T-helper 2 cell treated with Interferon-gamma antibody and Interleukin-4, amounts not matched to agents 100 ng/mL and 5 ng/mL, for 36 hours (primary cell): ENCODE data around the gene XYLT2. TPM values are rescaled to one million over a fixed set of nuclear protein-coding genes. Genes with fewer than 3 reads are reported as not detected.
"Not testable (repeated sequence)": the region's sequence is repeated elsewhere in the genome, so short reads cannot be mapped to it uniquely, and the experiment has no call there.

Experiments used
- intact Hi-C: fragments of 100-400 bp; cut with micrococcal nuclease; formaldehyde crosslinking; loops from one replicate; pipeline ENCODE4 v1.15.1; 2023
- total RNA-seq: library from RNA; stranded (reverse); gene quantifications from 2 replicates; pipeline ENCODE4 v1.2.3, GENCODE V29; 2022

XYLT2 gene
- total RNA-seq, 1 donor from 2014 or later = 34.3 TPM

DNA sequence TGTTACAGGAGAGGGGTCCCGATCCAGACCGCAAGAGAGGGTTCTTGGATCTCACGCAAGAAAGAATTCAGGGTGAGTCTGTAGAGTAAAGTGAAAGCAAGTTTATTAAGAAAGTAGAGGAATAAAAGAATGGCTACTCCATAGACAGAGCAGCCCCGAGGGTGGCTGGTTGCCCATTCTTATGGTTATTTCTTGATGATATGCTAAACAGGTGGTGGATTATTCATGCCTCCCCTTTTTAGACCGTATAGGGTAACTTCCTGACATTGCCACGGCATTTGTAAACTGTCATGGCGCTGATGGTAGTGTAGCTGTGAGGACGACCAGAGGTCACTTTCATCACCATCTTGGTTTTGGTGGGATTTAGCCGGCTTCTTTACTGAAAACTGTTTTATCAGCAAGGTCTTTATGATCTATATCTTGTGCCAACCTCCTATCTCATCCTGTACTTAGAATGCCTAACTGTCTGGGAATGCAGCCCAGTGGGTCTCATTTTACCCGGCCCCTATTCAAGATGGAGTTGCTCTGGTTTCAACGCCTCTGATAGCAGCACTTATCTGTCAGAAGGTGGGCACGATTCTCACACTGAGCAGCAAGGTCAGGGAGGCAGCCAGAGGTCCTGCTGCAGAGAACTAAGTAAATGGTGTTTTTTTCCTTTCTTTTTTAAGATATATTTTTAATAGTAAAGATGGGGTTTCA is 26.5 kb upstream of the XYLT2 start:
- intact Hi-C loops = no loop called here

DNA sequence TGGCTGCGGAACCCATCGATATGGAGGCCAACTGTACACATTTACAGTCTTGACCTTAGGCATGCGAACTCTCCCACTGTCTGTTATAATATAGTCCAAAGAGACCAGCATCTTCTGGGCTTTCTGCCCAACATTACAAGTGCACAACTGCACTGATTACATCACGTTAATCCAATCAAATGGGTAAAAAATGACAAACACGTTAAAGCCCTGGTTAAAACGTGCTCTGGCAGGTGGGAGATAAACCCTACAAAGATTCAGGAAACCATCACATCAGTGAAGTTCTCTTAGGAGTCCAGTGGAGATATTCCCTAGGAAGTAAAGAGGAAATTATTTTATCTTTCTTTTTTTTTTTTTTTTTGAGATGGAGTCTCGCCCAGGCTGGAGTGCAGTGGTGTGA is 23.7 kb upstream of the XYLT2 start:
- intact Hi-C loops = no loop called here

DNA sequence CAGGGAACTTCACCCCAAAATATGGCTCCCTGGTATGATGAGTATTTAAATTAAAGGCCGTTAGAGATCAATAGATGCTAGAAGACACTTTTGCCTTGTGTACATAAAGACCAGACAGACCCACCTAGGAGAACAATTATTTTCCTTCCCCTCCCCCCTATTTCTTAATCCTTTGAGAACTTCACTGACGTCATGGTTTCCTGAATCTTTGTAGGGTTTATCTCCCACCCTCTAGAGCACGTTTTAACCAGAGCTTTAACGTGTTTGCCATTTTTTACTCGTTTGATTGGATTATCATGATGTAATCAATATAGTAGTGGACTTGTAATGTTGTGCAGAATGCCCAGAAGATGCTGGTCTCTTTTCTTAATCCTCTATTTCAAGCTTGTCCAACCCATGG is 22.9 kb upstream of the XYLT2 start:
- intact Hi-C loops = no loop called here

DNA sequence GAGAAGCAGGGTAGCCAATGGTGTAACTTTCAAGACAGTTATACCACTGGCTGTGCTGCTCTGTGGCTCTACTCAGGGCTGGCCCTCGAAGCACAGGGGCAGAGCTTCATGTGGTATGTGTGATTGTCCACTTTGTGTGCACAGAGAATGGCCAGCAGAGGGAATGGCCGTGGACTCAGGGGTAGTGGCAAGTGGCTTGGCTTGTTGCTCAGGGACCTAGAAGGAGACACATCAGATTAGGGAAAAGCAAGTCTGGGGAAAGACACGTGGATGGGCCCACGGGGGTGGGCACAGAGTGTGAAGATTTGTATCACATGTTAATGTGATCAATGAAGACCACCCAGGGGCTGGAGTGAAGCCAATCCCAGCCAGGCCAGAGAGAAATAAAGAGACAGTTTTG is 20.0 kb upstream of the XYLT2 start:
- intact Hi-C loops = no loop called here

DNA sequence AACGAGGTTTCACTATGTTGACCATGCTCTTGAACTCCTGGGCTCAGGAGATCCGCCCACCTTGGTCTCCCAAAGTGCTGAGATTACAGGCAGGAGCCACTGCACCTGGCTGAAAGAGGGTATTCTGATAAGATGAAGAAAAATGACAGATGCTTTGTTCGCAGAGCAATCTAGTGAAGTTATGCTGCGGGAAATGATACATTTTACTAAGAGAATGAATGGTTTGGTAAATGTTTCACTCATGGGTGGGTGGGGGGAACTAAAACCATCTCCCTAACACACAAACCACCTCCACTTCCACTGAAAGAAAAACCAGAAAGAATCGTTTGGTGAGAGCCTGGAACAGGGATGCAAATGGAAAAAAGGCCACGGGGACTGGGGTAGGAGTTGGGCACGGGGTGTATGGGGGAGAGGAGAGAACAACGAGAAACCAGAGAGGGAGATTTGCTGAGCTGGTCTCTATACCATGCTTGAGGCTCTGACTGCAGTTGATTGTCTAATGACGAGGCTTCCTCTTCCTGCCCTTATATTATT is 19.0 kb upstream of the XYLT2 start:
- intact Hi-C loops = no loop called here

DNA sequence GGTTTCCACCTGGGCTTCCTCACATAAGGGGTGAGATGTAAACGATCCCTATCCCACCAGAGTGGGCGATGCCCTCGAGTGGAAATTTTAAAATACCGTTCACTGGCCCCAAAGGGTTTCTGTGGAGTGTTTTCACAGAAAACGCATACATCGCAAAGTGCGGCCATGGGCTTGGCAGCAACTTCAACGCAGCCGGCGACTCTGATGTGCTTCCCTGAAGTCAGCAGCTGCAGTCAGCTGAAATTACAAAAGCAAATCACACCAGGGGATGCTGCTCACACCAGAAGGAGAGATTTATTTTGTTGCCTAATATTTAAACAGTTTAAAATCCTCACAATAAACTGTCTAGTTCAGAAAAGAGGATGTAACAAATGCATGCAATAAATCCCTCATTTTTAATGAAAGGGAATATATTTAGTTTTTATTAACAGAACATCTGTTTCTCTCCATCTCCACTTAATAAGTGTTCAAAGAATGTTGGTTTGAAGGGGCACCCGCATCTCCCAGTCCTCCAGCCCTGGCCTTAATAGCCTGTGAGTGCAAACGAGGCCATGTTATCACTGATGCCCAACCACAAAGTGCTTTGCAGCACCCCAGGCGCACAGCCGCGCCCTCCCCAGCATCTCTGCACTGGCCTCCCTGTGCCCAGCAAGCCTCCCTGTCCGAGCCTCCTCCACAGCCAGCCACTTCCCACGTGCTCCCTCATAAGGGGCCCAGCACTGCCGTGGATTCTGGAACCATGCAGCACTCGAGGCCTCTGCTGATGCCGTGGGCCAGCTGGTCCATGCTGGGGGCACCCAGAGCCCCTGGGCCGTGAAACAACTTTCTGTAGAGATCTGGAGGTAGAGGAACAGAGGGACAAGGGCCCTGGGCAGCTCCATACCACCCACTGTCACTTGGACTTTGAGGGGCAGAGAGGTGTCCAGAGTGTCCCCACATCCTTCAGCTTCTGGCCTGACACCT is 17.3 kb upstream of the XYLT2 start:
- intact Hi-C loops = no loop called here

DNA sequence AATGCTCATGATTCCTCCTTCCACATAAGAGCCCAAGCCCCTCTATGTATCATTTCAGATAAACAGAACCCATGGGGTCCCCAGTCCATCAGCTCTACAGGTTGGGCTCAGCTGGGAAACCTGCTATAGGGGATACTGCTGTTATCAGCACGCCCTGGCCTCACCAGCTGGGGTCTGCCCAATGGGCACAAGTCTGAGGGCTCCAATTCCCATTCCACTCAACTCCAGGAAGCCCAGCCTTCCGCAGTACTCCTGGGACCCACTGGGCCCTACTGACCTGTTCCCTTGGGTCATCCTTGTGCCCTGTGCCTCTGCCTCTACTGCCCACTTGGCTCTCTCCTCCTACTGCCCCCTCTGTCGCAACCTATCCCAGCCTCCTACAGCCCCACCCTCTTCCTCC is 16.2 kb upstream of the XYLT2 start:
- intact Hi-C loops = no loop called here

DNA sequence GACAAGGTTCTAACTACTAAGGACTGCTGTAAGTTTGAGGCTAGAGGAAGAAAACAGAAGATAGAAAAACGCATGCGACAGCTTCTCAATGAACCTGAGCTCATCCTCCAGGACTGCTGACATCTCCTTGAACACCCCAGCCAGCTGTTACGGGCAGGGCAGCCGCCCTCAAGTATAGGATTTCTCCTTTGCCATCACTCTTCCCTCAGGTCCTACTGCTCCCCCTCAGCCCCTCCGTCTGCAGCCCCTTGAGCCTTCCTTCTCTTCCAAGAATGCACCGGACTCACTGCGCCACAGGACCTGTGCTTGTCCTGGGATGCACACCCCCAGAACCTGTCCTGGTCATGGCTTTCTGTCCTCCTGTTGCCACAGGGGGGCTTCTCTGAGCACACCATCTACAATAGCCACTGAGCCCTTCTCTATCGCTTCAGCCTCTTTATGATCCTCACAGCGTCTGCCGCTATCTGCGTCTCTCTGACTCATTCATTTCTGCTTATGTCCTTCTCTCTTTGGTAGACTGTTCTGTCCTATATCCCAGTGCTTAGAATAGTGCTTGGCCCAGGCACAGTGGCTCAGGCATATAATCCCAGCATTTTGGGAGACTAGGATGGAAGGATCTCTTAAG is 15.7 kb upstream of the XYLT2 start:
- intact Hi-C loops = no loop called here

DNA sequence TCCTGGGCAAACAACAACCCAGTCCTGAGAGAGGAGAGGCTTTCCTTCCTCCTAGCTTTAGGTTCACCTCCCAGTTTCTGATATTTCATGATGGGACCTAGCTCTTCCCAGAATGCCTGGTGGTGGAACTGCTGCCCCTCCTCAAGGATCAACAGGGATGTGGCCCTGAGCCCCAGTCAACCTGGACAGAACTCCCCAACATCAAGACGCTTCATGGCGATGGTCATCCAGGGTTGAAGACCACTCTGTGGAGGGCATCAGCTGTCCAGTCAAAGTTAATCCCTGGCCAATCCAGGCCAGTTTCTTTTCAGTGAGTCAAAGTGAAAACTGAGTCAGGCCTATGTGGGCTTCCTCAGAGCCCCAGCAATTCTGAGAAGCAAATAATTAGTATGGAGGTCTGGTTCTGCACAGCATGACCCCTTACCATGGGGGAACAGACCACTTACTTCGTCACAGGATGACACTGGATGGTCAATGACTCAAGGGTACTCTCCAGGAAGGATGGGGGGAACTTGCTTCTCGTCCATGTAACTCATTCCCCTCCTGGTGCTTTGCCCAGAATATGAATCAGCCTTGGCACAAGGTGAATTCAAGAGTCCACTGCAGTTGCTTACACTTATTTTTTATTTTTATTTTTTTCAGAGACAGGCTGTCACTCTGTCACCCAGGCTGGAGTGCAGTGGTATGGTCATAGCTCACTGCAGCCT is 14.7 kb upstream of the XYLT2 start:
- intact Hi-C loops = no loop called here

DNA sequence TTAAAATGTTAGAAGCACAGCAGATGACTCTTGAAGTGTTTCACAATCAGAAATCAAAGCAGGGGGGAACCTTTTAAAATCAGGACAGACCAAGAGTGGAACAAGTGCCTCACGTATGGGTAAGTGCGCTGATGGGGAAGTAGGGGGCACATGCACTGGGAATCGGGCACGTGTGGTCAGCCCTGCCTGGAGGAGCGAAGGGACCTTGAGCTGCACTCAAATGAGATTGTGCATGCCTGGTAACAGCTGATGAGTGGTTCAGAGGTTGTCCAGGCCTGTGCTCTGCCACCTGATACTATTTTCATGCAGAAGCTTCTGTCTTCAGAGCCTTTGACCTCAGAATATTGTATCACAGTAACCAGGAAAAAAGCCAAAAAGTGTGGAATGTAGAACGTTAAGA is 13.7 kb upstream of the XYLT2 start:
- intact Hi-C loops = no loop called here

DNA sequence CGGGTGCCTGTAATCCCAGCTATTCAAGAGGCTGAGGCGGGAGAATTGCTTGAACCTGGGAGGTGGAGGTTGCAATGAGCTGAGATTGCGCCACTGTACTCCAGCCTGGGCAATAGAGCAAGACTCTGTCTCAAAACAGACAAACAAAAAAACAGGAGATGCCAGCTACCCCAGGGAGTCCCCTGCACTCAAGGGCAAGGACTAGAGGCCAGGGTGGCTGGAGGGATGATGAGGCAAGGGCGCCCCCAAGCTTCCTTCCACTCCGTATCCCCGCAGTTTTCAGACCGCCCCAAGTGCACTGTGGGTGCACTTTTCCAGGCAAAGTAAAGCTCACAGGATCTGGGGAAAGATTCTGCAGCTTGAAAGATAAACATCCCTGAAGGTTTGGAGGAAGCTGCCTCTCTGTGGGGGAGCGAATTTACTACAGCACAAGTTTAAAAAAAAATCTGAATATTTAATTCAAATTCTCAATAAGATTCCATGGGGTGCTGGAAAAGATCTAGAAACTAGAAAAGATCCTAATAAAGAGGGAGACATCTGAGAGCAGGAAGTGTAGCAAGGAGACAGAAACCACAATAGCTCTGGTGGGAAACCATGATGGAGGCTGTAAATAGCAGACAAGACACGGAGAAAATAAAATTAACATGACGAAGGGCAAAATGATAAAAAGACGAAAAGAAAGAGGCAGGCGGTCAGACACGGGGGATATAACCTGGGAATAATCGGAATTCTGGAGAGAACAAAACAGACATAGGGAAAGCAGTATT is 12.5 kb upstream of the XYLT2 start:
- intact Hi-C loops = not testable (repeated sequence)

DNA sequence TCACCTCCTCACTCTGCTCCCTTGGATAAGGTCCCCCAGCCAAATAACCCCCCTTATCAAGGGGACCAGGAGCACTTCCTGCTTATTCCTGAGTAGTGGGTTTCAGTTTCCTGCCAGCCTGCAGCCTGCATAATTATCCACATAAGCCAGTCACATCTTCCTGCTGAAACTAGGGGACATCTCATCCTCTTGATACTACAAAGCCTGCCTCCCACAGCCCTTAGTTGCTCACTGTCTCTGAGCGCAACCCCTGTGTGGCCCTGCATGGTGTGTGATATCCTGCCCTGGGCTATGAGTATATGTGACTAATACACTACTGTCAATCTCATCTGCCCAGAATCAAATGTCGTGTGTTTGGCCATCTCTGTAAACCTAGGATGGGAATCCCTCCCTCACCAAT is 8.0 kb upstream of the XYLT2 start:
- intact Hi-C loops = no loop called here

DNA sequence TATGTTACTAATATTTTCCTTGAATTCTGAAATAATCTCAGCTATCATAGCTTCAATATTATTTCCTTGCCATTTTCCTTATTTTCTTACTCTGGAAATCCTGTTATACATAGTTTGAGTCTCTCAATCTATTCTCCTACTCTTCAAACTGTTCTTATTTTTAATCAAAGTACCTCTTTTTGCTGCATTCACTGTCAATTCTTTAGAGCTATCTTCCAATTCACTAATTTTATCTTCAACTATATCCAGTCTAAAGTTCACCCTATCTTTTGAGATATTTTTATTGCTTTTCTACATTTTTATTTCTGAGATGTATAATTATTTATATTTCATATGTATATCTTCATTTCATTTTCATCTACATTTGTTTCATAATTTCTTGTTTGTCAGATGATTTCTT is 7.3 kb upstream of the XYLT2 start:
- intact Hi-C loops = no loop called here

DNA sequence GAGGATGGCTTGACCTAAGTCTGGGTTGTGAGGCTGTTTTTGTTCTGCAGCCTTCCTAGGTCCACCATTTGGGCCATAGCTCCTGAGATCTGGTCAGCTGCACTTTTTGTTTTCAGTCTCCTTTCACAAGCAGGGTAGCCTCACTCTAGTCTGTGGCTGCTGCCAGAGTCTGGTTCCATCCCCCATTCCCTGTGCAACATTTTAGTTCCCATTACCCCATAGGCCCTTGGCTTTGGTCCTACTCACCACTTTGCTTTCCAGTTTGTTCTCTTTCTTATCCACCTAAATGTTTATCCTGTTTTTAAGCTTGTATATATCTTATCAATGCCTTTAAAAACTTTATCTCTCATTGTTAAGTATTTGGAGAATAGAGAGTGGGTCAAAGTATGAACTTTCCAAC is 6.5 kb upstream of the XYLT2 start:
- intact Hi-C loops = no loop called here

DNA sequence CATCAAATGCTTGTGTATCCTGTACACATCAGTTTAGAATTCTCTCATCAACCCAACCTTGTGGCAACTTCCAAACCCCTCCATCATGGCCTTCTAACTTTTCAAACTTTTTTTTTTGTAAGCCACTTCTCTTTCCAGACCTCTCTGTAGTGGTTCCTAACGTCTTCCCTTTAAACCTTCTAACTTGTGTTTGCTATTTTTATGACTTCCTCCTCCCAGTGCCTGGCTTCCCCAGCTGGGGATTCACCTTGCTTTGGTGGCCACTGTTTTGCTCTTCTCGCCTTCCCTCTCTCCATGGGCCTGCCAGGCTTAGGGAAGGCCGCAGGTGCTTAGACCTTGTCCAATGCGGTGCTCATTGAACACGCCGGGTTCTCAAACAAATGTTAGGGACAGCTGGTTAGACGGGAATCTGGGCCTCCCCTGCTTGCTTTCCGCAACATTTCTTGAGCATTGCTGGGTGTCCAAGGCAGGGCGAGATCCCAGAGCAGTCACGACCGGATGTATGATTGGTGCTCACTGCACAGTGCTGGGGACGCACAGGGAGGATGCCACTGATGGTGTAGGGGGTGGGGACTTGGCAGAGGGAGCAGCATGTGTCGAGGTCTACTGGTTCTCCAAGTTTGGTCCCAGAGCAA is 1.1 kb upstream of the XYLT2 start:
- intact Hi-C loops = loop anchor here (5.0 kb wide), 1 partner anchor 143 kb away; the partner anchor contains the start of gene COL1A1

DNA sequence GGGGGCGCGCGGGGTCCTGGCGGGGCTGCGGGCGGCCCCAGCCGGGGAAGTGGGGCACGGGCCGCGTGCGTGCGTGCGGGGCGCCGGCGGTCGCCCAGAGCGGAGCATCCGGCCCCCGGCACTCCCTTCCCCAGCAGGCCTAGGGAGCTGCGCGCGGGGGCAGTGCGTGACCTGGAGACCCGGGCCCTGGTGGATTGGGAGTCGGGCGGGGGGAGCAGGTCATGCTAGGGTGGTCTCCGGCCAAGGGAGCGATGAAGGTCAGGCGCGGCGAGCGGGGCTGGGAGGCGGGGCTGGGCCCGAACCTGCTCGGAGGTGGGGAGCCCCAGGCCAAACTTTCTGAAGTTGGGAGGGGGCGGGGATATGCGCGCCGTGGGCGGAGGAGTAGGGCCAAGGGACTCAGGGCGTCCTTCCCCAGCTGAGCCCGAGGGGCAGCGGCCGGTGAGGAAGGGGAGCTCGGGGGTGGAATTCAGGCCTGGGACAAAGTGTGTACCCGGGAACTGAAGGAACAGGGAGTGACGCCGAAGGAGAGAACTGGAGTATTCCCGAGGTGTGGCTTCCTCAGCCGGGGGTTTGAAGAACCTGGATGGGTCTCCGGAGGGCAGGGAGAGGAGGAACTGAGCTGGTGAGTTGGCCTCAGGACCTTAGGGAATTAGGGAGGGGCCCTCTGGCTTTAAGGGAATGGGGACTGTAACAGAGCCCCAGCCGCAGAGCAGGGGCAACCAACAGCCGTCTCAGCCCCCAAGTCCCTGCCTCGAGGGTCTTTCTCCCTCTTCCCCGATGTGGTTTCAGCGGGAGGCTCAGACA is 589 bp downstream of the XYLT2 start:
- intact Hi-C loops = loop anchor here (5.0 kb wide), 1 partner anchor 144 kb away; the partner anchor contains the start of gene COL1A1

DNA sequence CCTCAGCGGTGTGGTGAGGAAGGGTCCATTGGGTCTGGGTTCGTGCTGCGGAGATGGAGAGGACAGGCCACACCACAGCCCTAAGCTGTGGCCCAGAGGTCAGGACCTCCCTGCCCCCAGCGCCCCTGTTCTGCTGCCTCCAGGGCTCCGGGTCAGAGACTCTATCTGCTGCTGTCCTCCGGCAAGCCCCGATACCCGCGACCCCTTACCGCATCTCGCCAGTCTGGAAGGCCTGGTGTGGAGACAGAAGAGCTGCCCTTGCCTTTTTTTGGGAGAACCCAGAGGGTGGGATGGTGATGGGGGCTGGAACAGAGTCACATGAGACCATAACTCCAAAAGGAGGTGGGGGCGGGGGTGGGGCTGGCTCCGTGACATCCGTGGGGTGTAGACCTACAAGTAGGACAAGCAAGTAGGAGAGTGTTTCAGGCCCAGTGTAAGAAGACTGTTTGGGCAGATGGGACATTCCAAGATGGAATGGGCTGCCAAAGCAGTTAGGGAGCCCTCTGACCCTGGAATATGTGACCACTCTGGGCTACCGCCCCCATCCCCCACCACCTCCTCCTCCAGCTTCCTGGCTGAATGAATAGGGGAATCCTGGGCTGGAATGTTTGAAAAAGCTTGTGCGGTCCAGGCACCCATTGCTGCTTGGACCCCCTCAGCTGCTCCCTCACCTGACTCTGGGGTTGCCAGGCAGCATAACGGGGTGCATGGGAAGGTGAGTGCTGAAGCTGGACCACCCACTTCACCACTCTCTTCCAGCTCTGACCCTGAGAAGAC is 1.4 kb downstream of the XYLT2 start:
- intact Hi-C loops = loop anchor here (5.0 kb wide), 1 partner anchor 145 kb away; the partner anchor contains the start of gene COL1A1

DNA sequence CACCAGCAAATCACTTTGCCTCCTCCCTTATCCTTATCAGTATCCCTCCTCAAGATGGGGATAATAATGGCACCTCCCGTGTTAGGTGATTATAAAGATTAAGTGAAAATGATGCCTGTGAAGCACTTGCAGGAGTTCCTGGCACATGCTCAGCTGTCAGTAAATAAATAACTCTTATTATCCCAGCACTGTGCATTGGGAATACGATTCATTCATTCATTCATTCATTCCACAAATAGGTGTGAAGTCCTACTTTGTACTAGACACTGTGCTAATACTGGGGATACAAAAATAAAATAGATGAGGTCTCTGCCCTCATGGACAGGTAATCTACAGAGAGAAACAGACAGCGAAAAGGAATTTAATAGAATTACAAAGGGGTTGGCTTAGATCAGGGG is 2.0 kb downstream of the XYLT2 start:
- intact Hi-C loops = loop anchor here (5.0 kb wide), 1 partner anchor 146 kb away; the partner anchor contains the start of gene COL1A1
